GM21723 (cell line): ENCODE data around the gene HELZ2.

ENCODE experiments used
- ATAC-seq: cut with Tn5 transposase; IDR thresholded peaks from one replicate; pipeline ENCODE4 v1.9.1; 2021; ENCODE audit warnings: mild to moderate bottlenecking, moderate library complexity; ENCODE audit not compliant: unreplicated experiment

HELZ2 gene

GRCh38 chr20:63525185-63525584 lies 48.9 kb downstream of the HELZ2 start:
- ATAC-seq, result no peak
